ENCODE measurements around the gene HORMAD2.

DNA sequence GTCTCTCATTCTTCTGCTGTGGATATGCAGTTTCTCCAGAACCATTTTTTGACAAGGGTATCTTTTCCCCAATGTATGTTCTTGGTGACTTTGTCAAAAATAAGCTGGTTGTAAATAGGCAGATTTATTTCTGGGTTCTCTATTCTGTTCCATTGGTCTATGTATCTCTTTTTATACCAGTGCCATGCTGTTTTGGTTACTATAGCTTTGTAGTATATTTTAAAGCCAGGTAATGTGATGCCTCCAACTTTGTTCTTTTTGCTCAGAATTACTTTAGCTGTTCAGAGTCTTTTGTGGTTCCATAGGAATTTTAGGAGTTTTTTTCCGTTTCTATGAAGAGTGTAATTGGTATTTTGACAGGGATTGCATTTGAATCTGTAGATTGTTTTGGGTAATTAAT is 12.4 kb downstream of the HORMAD2 start:
- TF ChIP-seq, protein P1, sequence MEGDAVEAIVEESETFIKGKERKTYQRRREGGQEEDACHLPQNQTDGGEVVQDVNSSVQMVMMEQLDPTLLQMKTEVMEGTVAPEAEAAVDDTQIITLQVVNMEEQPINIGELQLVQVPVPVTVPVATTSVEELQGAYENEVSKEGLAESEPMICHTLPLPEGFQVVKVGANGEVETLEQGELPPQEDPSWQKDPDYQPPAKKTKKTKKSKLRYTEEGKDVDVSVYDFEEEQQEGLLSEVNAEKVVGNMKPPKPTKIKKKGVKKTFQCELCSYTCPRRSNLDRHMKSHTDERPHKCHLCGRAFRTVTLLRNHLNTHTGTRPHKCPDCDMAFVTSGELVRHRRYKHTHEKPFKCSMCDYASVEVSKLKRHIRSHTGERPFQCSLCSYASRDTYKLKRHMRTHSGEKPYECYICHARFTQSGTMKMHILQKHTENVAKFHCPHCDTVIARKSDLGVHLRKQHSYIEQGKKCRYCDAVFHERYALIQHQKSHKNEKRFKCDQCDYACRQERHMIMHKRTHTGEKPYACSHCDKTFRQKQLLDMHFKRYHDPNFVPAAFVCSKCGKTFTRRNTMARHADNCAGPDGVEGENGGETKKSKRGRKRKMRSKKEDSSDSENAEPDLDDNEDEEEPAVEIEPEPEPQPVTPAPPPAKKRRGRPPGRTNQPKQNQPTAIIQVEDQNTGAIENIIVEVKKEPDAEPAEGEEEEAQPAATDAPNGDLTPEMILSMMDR (IDR thresholded peaks at IDR 0.05; ENCODE audit: low read depth, low read length): no peak
- TF ChIP-seq POLR2A (IDR thresholded peaks at IDR 0.05; ENCODE audit: extremely low read depth, insufficient read length) (no peak), MYC (IDR thresholded peaks at IDR 0.05; ENCODE audit: low read depth, low read length) (no peak)
- TF ChIP-seq, protein P2, sequence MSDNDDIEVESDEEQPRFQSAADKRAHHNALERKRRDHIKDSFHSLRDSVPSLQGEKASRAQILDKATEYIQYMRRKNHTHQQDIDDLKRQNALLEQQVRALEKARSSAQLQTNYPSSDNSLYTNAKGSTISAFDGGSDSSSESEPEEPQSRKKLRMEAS (IDR thresholded peaks at IDR 0.05; ENCODE audit: low read depth, low read length): no peak

Measured in NB4 (cell line).